Upper lobe of left lung (tissue), 6 donors: ENCODE measurements around the gene DNAAF3. TPM values are rescaled to one million over a fixed set of nuclear protein-coding genes. Genes with fewer than 3 reads are reported as not detected.
A peak's percentile ranks its signal among the peaks of the same experiment; 100 is the strongest.

Source experiments
- ATAC-seq, 2 donors: fragments of 200-7000 bp; cut with Tn5 transposase; one replicate each; pipeline ENCODE4 v1.9.1; 2022; ENCODE audit warnings: mild to moderate bottlenecking in 2 of 2, moderate library complexity in 2 of 2; ENCODE audit not compliant: low FRiP score in 2 of 2
- DNase-seq, 2 donors: peaks; one replicate each; pipeline ENCODE4 v3.0.0-alpha.2; 2019 to 2020
- H3K27ac ChIP-seq, 4 donors: fragments of 200-600 bp; sonication (generic); one replicate each; pipeline ENCODE4 v1.5.1; 2016 to 2019
- H3K27me3 ChIP-seq, 4 donors: fragments of 200-600 bp; sonication (generic); one replicate each; pipeline ENCODE4 v1.5.1; 2017 to 2019
- H3K36me3 ChIP-seq, 4 donors: fragments of 200-600 bp; sonication (generic); one replicate each; pipeline ENCODE4 v1.5.1; 2016 to 2019
- H3K4me1 ChIP-seq, 4 donors: fragments of 200-600 bp; sonication (generic); one replicate each; pipeline ENCODE4 v1.5.1; 2018 to 2019
- H3K4me3 ChIP-seq, 4 donors: fragments of 200-600 bp; sonication (generic); one replicate each; pipeline ENCODE4 v1.5.1; 2017 to 2019; ENCODE audit warnings: mild to moderate bottlenecking in 2 of 4, moderate library complexity in 1 of 4
- H3K9me3 ChIP-seq, 4 donors: fragments of 200-600 bp; sonication (generic); one replicate each; pipeline ENCODE4 v1.5.1; 2018 to 2019
- EP300 ChIP-seq, 4 donors: sonication (generic); formaldehyde crosslinking; IDR thresholded peaks; one replicate each; pipeline ENCODE4 v1.5.1; 2017; ENCODE audit warnings: antibody characterized with exemption in 4 of 4, control low read depth in 2 of 4
- POLR2A ChIP-seq, 4 donors: fragments of 450-650 bp; IDR thresholded peaks; one replicate each; pipeline ENCODE4 v1.5.1; 2016 to 2017; ENCODE audit warnings: antibody characterized with exemption in 4 of 4, mild to moderate bottlenecking in 2 of 4
- POLR2AphosphoS5 ChIP-seq, 2 donors: sonication (generic); formaldehyde crosslinking; IDR thresholded peaks; one replicate each; pipeline ENCODE4 v1.5.1; 2017; ENCODE audit warnings: antibody characterized with exemption in 2 of 2
- WGBS, 2 donors: methylation state at CpG; one replicate each; pipeline ENCODE4 v1.1.5; 2017 to 2018; 5-methylcytosine and 5-hydroxymethylcytosine counted together
- total RNA-seq, 6 donors: library from RNA; depleted of rRNA in 4 of 6; stranded (reverse); fragments of >200 nt in 4 of 6; gene quantifications; one replicate each; pipeline versions ENCODE4 v1.1.0 to v1.2.1, GENCODE V29; 2016 to 2021
- TF ChIP-seq, protein P1 (sequence below), 6 experiments: fragments of 450-650 bp in 4 of 6; fragments of 200-600 bp in 2 of 6; sonication (generic) in 2 of 6; IDR thresholded peaks; one replicate each; pipeline ENCODE4 v1.5.1; 2016 to 2019; ENCODE audit warnings: antibody characterized with exemption in 6 of 6
- donor health status: DM: no; HTN: no; CAD: no; lungs with moderate emphysema.
- donor health status: DM: no; HTN: yes; CAD: no; lungs with severe emphysema.

Gene DNAAF3
- total RNA-seq, 6 donors from 2014 or later, result 4.2 to 27.4 (median 18.3) TPM

DNA sequence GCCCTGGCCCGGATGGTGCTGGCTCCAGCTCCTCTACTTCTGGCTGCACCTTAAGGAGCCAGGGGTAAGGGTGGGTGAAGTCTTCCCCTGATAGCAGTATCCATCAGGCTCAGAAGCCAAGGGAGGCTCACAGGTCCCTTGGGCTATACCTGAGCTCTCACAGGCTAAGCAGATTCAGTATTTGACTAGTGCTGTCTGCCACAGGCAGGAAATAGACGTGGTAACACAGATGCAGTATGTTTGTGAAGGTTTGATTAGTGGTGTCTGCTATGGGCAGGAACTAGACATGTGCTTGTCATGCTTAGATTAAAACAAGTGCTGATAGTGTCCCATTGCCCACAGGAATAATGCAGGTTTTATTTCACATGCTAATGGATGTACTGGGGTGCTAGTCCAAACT lies 9.7 kb upstream of the DNAAF3 start:
- H3K4me3 ChIP-seq, result no peak overlapping the region
- no peaks in the 10 kb centered on the region for H3K36me3 ChIP-seq
- peaks cover 15 to 29% (median 23%) of the 10 kb centered on the region in 4 donors for H3K4me1 ChIP-seq
- peaks cover 2 to 80% (median 52%) of the 10 kb centered on the region in 4 donors for H3K27me3 ChIP-seq
- H3K27ac ChIP-seq, result no peak overlapping the region
- ATAC-seq (no peak), DNase-seq (no peak)
- H3K9me3 ChIP-seq, result peaks cover 0 to 3% (median 0%) of the 10 kb centered on the region in 4 donors
- no peak for TF ChIP-seq EP300 (IDR thresholded peaks at IDR 0.05)
- TF ChIP-seq POLR2A (IDR thresholded peaks at IDR 0.05), result no peak
- TF ChIP-seq POLR2AphosphoS5 (IDR thresholded peaks at IDR 0.05), result no peak
- TF ChIP-seq, protein P1, sequence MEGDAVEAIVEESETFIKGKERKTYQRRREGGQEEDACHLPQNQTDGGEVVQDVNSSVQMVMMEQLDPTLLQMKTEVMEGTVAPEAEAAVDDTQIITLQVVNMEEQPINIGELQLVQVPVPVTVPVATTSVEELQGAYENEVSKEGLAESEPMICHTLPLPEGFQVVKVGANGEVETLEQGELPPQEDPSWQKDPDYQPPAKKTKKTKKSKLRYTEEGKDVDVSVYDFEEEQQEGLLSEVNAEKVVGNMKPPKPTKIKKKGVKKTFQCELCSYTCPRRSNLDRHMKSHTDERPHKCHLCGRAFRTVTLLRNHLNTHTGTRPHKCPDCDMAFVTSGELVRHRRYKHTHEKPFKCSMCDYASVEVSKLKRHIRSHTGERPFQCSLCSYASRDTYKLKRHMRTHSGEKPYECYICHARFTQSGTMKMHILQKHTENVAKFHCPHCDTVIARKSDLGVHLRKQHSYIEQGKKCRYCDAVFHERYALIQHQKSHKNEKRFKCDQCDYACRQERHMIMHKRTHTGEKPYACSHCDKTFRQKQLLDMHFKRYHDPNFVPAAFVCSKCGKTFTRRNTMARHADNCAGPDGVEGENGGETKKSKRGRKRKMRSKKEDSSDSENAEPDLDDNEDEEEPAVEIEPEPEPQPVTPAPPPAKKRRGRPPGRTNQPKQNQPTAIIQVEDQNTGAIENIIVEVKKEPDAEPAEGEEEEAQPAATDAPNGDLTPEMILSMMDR (IDR thresholded peaks at IDR 0.05), result no peak
- WGBS, 2 donors, result 0 to 27% methylated on average over 1 to 2 of the region's 2 CpGs

DNA sequence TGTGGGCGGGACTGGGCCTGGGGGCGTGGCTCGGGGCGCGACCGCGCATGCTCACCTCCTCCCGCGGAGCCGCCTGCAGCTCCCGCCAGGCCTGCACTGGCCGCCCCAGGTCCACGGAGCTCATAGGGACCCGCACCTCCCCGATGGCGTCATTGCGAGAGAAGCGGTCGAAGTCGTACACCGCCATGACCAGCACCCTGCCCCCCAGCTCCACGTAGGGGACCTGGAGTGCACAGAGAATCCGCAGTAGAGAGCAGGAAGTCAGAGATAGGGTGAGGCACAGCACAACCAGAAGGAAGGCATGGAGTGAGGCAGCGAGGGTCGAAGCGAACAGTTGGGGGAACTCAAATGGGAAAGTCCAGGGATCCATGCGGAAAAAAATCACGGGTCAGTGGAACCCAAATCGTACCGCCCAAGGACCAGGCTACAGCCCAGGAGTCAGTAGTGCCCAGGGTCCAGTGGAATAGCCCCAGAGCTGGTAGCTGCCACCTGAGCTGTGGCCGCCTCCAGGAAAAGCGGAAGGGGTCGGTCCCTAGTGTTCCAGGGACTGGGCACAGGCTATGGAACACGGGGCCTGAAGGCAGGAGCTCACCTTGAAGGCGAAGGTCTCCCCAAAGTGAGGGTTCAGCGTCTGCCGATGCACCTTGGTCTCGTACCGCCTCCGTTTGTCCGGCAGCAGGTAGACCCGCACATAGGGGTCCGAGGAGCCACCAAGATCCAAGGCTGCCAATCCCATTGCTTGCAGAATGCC lies 8.9 kb upstream of the DNAAF3 start:
- DNase-seq (peak in 1 of 2 donors; percentile 75), ATAC-seq (no peak)
- Histone ChIP-seq H3K27me3 (peaks cover 2 to 75% (median 49%) of the 10 kb centered on the region in 4 donors), H3K4me3 (no peak overlapping the region), H3K4me1 (peaks cover 15 to 29% (median 22%) of the 10 kb centered on the region in 4 donors), H3K36me3 (no peaks in the 10 kb centered on the region), H3K9me3 (peaks cover 0 to 3% (median 0%) of the 10 kb centered on the region in 4 donors), H3K27ac (no peak overlapping the region)
- no peak for TF ChIP-seq EP300 (IDR thresholded peaks at IDR 0.05)
- TF ChIP-seq POLR2AphosphoS5 (IDR thresholded peaks at IDR 0.05), result no peak
- TF ChIP-seq, protein P1 (IDR thresholded peaks at IDR 0.05), result no peak
- no peak for TF ChIP-seq POLR2A (IDR thresholded peaks at IDR 0.05)
- WGBS, 2 donors, result 50 to 52% methylated on average over 22 to 43 of the region's 43 CpGs

DNA sequence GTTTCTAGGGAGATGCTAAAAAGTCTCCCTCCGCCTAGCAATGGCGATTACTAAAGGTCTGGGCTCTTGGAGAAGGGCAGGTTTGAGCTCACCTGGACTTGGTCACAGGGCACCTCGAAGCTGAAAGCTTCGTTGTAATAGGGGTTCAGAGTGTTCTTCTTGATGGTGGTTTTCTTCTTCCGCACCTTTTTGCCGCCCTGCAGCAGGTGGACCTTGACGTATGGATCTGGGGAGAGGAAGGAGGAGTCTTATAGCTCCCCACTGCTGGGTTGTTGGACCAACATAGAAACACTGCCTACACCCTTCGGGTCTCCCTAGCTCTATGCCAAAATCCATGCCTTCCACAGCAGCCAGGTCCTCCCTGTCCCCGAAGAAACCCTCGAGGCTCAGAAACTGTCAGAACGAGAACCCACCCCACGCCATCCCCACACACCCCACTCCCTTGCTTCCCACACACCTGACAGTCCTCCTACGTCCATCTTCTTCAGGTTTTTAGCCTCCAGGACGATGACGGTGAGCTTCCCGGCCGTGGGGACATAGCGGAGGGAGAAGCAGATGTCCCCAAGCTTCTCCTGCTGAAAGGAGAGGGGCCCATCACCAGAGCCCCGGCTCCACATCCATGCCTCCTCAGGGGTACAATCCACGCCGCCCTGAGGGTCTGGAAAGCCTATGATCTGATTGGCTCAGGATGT lies 8.2 kb upstream of the DNAAF3 start:
- no peak for ATAC-seq
- H3K27ac ChIP-seq, result no peak overlapping the region
- no peak overlapping the region for H3K4me3 ChIP-seq
- WGBS, 2 donors, result 44 to 59% methylated on average over 21 of the region's 21 CpGs
- H3K9me3 ChIP-seq, result peaks cover 0 to 3% (median 0%) of the 10 kb centered on the region in 4 donors
- TF ChIP-seq POLR2A (IDR thresholded peaks at IDR 0.05) (no peak), EP300 (IDR thresholded peaks at IDR 0.05) (no peak), POLR2AphosphoS5 (IDR thresholded peaks at IDR 0.05) (no peak)
- TF ChIP-seq, protein P1 (IDR thresholded peaks at IDR 0.05), result no peak
- H3K4me1 ChIP-seq, result peaks cover 10 to 21% (median 15%) of the 10 kb centered on the region in 4 donors
- no peaks in the 10 kb centered on the region for H3K36me3 ChIP-seq
- DNase-seq, result no peak
- peaks cover 2 to 73% (median 45%) of the 10 kb centered on the region in 4 donors for H3K27me3 ChIP-seq

DNA sequence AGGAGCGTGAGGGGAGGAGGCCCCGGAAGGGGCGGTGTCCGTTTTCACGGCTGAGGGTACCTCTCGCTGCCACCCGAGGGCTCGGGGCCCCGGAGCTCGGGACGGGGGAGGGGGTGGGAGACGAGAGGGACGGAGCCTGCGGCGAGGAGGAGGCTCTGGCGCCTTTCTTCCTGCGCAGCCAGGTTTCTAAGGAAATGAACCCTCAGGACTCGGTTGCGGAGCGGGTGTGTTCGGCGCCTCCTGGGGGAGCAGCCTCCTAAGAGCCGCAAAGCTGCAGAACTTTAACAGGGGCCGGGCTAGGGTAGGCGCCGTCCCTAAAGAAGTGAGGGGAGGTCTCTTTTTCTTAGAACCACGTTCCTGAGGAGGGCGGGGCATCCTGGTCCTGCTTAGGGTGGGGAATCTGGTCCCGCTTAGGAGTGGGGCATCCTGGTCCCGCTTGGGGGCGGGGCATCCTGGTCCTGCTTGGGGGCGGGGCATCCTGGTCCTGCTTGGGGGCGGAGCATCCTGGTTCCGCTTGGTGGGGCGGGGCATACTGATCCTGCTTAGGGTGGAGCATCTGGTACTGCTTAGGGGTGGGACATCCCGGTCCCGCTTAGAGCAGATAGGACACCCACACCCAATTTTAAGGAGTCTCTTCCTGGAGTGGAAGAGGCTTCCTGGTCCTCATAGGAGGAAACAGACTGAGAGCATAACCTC lies 7.4 kb upstream of the DNAAF3 start:
- TF ChIP-seq EP300 (IDR thresholded peaks at IDR 0.05), result no peak
- H3K4me1 ChIP-seq, result peaks cover 5 to 14% (median 9%) of the 10 kb centered on the region in 4 donors
- H3K4me3 ChIP-seq, result peak overlapping the region in 3 of 4 donors; percentile 25 to 39 (median 37)
- ATAC-seq (peak; percentile 37 to 89), DNase-seq (peak in 1 of 2 donors; percentile 79)
- H3K36me3 ChIP-seq, result no peaks in the 10 kb centered on the region
- no peaks in the 10 kb centered on the region for H3K9me3 ChIP-seq
- peaks cover 2 to 73% (median 43%) of the 10 kb centered on the region in 4 donors for H3K27me3 ChIP-seq
- no peak overlapping the region for H3K27ac ChIP-seq
- 0 to 2% methylated on average over 10 to 31 of the region's 37 CpGs for WGBS, 2 donors
